Gastrocnemius medialis (tissue), 4 donors: ENCODE measurements around the gene SCN7A. TPM values are rescaled to one million over a fixed set of nuclear protein-coding genes. Genes with fewer than 3 reads are reported as not detected.

Experiments
- ATAC-seq, 2 donors: fragments of 150-250 bp; one replicate each; pipeline ENCODE4 v1.9.1; 2016
- DNase-seq, 2 donors: peaks; one replicate each; pipeline ENCODE4 v3.0.0-alpha.2; 2019
- H3K27ac ChIP-seq, 4 donors: fragments of 200-600 bp; sonication (generic); 1 replicate in 1 of 4; 2 replicates in 3 of 4; pipeline ENCODE4 v1.5.1; 2016 to 2018; ENCODE audit warnings: mild to moderate bottlenecking in 2 of 4, moderate library complexity in 1 of 4
- H3K27me3 ChIP-seq, 3 donors: fragments of 200-600 bp; sonication (generic) in 2 of 3; 1 replicate in 1 of 3; 2 replicates in 2 of 3; pipeline versions ENCODE4 v1.5.1 to v1.6.0; 2016 to 2019; ENCODE audit warnings: mild to moderate bottlenecking in 1 of 3, moderate library complexity in 1 of 3
- H3K36me3 ChIP-seq, 2 donors: fragments of 200-600 bp; sonication (generic) in 1 of 2; one replicate each; pipeline ENCODE4 v1.5.1; 2017 to 2018
- H3K4me1 ChIP-seq, 2 donors: fragments of 200-600 bp; sonication (generic) in 1 of 2; one replicate each; pipeline ENCODE4 v1.5.1; 2016 to 2017; ENCODE audit warnings: mild to moderate bottlenecking in 2 of 2
- H3K4me3 ChIP-seq, 4 donors: fragments of 200-600 bp; sonication (generic) in 3 of 4; 1 replicate in 1 of 4; 2 replicates in 3 of 4; pipeline ENCODE4 v1.5.1; 2016 to 2019; ENCODE audit warnings: mild to moderate bottlenecking in 2 of 4
- H3K9me3 ChIP-seq, 3 donors: fragments of 200-600 bp; sonication (generic) in 2 of 3; 1 replicate in 1 of 3; 2 replicates in 2 of 3; pipeline ENCODE4 v1.5.1; 2016 to 2019
- CTCF ChIP-seq, 5 experiments: fragments of 450-650 bp in 3 of 5; fragments of 200-600 bp in 2 of 5; sonication (generic) in 2 of 5; IDR thresholded peaks in 4 of 5; conservative IDR thresholded peaks in 1 of 5; 1 replicate in 4 of 5; 2 replicates in 1 of 5; pipeline ENCODE4 v1.5.1; 2016 to 2019; ENCODE audit warnings: antibody characterized with exemption in 5 of 5, mild to moderate bottlenecking in 3 of 5, moderate library complexity in 3 of 5
- POLR2A ChIP-seq, 2 donors: fragments of 450-650 bp; IDR thresholded peaks; one replicate each; pipeline ENCODE4 v1.6.1; 2017; ENCODE audit warnings: antibody characterized with exemption in 2 of 2, mild to moderate bottlenecking in 2 of 2, moderate library complexity in 2 of 2
- in situ Hi-C, 4 donors: fragments of 200-750 bp; cut with MboI; loops; one replicate each; pipeline versions ENCODE4 v1.15.0 to v1.8.0; 2017; ENCODE audit warnings: low sequenced_read_pairs in 4 of 4
- intact Hi-C: fragments of 100-400 bp; cut with DNase I; formaldehyde crosslinking; loops from one replicate; pipeline ENCODE4 v1.15.1; 2023; ENCODE audit warnings: low total_unique reads
- total RNA-seq, 4 donors: library from RNA; depleted of rRNA; stranded (reverse); fragments of >200 nt; gene quantifications; one replicate each; pipeline versions ENCODE4 v1.1.0 to v1.2.3, GENCODE V29; 2016

SCN7A gene
- total RNA-seq, 4 donors from 2014 or later: 2.5 to 16.5 (median 5.2) TPM

GRCh38 chr2:166485558-166486178, 8.4 kb downstream of the SCN7A start:
- Histone ChIP-seq H3K27me3 (no peaks in the 10 kb centered on the region), H3K4me1 (no peaks in the 10 kb centered on the region), H3K4me3 (no peak overlapping the region), H3K27ac (peak overlapping the region in 3 of 4 donors; percentile 10 to 52 (median 14)), H3K36me3 (no peaks in the 10 kb centered on the region), H3K9me3 (no peaks in the 10 kb centered on the region)
- in situ Hi-C loops (no loop called here), intact Hi-C loops (no loop called here)
- peak in 1 of 2 donors; percentile 8 for DNase-seq
- peak; percentile 51 to 55 for ATAC-seq
- no peak for TF ChIP-seq CTCF (IDR thresholded peaks at IDR 0.05 in 4 of 5, conservative IDR thresholded peaks at IDR 0.05 in 1 of 5)
- no peak for TF ChIP-seq POLR2A (IDR thresholded peaks at IDR 0.05)

- DNase-seq (no peak), ATAC-seq (no peak)
- H3K36me3 ChIP-seq: no peaks in the 10 kb centered on the region
- H3K27me3 ChIP-seq: no peaks in the 10 kb centered on the region
- H3K4me3 ChIP-seq: no peak overlapping the region
- in situ Hi-C loops (no loop called here), intact Hi-C loops (no loop called here)
- H3K27ac ChIP-seq: no peak overlapping the region
- no peaks in the 10 kb centered on the region for H3K4me1 ChIP-seq
- TF ChIP-seq CTCF (IDR thresholded peaks at IDR 0.05 in 4 of 5, conservative IDR thresholded peaks at IDR 0.05 in 1 of 5) (no peak), POLR2A (IDR thresholded peaks at IDR 0.05) (no peak)
- no peaks in the 10 kb centered on the region for H3K9me3 ChIP-seq
Measured at GRCh38 chr2:166472332-166472731, 21.7 kb downstream of the SCN7A start.

- Histone ChIP-seq H3K4me3 (no peak overlapping the region), H3K27ac (no peak overlapping the region), H3K9me3 (no peaks in the 10 kb centered on the region), H3K27me3 (no peaks in the 10 kb centered on the region), H3K36me3 (no peaks in the 10 kb centered on the region), H3K4me1 (no peaks in the 10 kb centered on the region)
- TF ChIP-seq POLR2A (IDR thresholded peaks at IDR 0.05): no peak
- no peak for TF ChIP-seq CTCF (IDR thresholded peaks at IDR 0.05 in 4 of 5, conservative IDR thresholded peaks at IDR 0.05 in 1 of 5)
- intact Hi-C loops (no loop called here), in situ Hi-C loops (no loop called here)
- ATAC-seq (no peak), DNase-seq (no peak)
Measured at GRCh38 chr2:166468124-166469024, 25.7 kb downstream of the SCN7A start.

- Histone ChIP-seq H3K36me3 (no peaks in the 10 kb centered on the region), H3K4me3 (no peak overlapping the region), H3K9me3 (no peaks in the 10 kb centered on the region), H3K4me1 (no peaks in the 10 kb centered on the region), H3K27me3 (no peaks in the 10 kb centered on the region), H3K27ac (no peak overlapping the region)
- in situ Hi-C loops: no loop called here
- TF ChIP-seq POLR2A (IDR thresholded peaks at IDR 0.05) (no peak), CTCF (IDR thresholded peaks at IDR 0.05 in 4 of 5, conservative IDR thresholded peaks at IDR 0.05 in 1 of 5) (no peak)
- intact Hi-C loops: no loop called here
- ATAC-seq (no peak), DNase-seq (no peak)
Measured at GRCh38 chr2:166464187-166464586, 29.9 kb downstream of the SCN7A start.
